ENCODE results near the gene HIVEP3. TPM values are rescaled to one million over a fixed set of nuclear protein-coding genes. Genes with fewer than 3 reads are reported as not detected.

Gene HIVEP3
- total and polyA plus RNA-seq, 2 donors = 2.8 to 3.1 TPM

DNA sequence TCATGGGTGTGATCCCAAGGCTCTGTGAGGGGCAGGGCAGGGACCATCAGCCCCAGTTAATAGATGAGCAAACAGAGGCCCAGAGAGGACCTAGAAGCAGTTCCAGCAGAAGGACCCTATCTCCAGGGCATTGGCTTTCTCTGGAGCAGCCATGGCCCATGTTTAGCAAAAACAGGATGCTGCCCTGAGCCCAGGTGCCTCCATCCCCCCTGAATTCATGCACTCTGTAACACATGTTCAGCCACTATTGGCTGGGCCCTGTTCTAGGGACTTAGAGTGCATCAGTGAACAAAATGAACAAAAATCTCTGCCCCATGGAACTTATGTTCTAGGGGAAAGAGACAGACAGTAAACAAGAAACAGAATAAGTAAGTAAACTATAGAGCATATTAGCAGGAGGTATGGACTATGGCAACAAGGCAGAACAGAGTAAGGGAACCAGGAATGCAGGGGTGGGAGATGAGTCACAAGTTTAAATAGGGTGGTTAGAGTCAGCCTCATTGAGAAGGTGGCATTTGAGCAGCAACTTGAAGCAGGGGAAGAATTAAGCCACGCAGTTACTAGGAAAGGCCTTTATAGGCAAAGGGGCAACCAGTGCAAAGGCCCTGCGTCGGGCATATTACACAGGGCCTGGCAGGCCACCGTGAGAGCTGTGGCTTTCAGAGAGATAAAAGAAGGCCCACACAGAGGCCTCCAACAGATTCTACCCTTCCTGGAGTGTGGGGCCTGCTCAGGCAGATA, 248.3 kb downstream of the HIVEP3 start:
- DNase-seq (ENCODE audit: extremely low spot score) = no peak
- H3K36me3 ChIP-seq (ENCODE audit: insufficient read depth) = no peaks in the 10 kb centered on the region
- H3K27ac ChIP-seq (ENCODE audit: low read depth) = no peak overlapping the region
- H3K4me1 ChIP-seq (ENCODE audit: insufficient read depth) = no peaks in the 10 kb centered on the region
- H3K4me3 ChIP-seq (ENCODE audit: low read depth, low read length) = no peak overlapping the region
- 86% methylated on average over 4 of the region's 4 CpGs for WGBS

DNA sequence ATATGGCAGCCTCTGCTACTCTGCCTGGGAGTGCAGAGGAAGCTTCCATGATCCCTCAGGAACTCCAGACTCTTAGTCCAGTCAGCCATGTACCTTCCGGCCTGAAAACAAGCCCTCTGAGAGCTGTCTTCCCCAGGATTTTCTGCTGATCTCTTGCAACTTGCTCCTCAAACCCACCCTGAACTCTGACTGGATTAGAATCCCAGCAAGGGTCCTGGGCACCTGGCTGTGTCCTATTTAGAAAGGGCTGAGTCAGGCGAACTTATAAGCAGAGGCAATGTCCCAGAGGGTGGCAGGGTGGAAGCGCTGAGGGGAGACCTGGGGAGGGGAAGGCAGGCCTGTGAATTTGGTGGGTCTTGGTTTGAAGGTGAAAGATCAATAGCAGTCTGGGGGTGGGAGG, 249.8 kb downstream of the HIVEP3 start:
- H3K4me1 ChIP-seq (ENCODE audit: insufficient read depth) = no peaks in the 10 kb centered on the region
- 94% methylated on average over 3 of the region's 3 CpGs for WGBS
- no peak overlapping the region for H3K4me3 ChIP-seq (ENCODE audit: low read depth, low read length)
- H3K36me3 ChIP-seq (ENCODE audit: insufficient read depth) = no peaks in the 10 kb centered on the region
- no peak overlapping the region for H3K27ac ChIP-seq (ENCODE audit: low read depth)
- DNase-seq (ENCODE audit: extremely low spot score) = no peak

DNA sequence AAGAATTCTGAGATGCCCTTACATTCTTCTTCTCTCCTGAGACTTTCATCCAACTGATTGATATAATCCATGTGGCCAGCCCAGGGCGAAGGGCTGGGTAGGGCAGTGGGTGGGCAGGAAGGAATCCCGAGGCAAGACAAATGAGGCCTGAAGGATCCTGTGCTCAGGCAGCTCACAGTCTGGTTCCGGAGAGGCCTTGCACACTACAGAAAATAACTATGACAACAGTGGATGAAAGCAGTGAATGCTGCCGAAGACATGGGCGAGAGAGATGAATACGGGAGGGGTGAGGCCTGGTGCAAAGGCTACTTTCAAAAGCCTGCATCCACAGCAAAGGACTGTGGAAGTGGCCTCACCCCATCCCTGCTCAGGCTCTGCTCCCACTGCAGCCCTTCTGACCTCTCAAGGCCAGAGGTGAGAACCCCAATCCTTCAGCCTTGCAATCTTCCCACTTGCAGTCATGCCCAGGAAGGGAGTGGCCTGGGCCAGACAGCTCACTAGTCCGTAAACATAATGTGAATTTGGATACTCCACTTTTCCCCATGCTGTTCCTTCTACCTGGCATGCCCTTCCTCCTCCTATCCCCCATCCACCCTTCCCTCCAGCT, 250.6 kb downstream of the HIVEP3 start:
- Histone ChIP-seq H3K4me3 (ENCODE audit: low read depth, low read length) (no peak overlapping the region), H3K27ac (ENCODE audit: low read depth) (no peak overlapping the region), H3K36me3 (ENCODE audit: insufficient read depth) (no peaks in the 10 kb centered on the region), H3K4me1 (ENCODE audit: insufficient read depth) (no peaks in the 10 kb centered on the region)
- WGBS = 88% methylated on average over 7 of the region's 7 CpGs
- DNase-seq (ENCODE audit: extremely low spot score) = no peak

DNA sequence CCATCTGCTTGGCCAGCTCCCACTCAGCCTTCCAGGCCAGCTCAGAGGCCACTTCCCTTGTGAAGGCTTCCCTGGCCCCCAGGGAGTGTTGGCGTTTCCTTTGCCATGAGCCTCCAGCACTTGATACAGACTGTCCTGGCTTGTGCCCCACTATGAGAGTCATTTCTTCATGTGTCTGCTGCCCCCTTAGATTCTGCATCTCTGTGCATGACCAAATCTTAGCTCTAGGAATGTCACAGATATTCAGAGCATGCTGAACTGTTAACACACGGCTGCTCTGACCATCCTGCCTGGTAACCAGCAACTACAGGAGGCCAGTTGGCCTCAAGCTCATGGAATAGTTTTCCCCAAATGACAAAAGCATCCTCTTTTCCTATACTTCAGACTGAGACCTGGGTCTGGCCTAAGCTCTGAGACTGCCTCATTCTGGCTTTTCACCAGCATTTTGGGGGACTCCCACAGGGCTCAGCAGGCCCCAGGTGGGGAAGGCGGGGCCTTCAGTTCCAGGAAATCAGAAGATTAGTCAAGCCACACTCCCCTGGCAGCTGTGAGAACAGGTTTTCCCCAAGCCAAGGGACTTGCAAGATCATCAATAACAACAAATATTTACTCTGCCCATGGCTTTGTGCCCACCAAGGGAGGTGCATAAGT, 251.6 kb downstream of the HIVEP3 start:
- no peaks in the 10 kb centered on the region for H3K4me1 ChIP-seq (ENCODE audit: insufficient read depth)
- no peak overlapping the region for H3K27ac ChIP-seq (ENCODE audit: low read depth)
- H3K36me3 ChIP-seq (ENCODE audit: insufficient read depth) = no peaks in the 10 kb centered on the region
- H3K4me3 ChIP-seq (ENCODE audit: low read depth, low read length) = no peak overlapping the region
- 74% methylated on average over 3 of the region's 3 CpGs for WGBS
- DNase-seq (ENCODE audit: extremely low spot score) = no peak

GRCh38 chr1:41665962-41666917, 252.5 kb downstream of the HIVEP3 start:
- Histone ChIP-seq H3K4me3 (ENCODE audit: low read depth, low read length) (no peak overlapping the region), H3K27ac (ENCODE audit: low read depth) (no peak overlapping the region), H3K4me1 (ENCODE audit: insufficient read depth) (no peaks in the 10 kb centered on the region), H3K36me3 (ENCODE audit: insufficient read depth) (no peaks in the 10 kb centered on the region)
- no peak for DNase-seq (ENCODE audit: extremely low spot score)
- 85% methylated on average over 6 of the region's 6 CpGs for WGBS

DNA sequence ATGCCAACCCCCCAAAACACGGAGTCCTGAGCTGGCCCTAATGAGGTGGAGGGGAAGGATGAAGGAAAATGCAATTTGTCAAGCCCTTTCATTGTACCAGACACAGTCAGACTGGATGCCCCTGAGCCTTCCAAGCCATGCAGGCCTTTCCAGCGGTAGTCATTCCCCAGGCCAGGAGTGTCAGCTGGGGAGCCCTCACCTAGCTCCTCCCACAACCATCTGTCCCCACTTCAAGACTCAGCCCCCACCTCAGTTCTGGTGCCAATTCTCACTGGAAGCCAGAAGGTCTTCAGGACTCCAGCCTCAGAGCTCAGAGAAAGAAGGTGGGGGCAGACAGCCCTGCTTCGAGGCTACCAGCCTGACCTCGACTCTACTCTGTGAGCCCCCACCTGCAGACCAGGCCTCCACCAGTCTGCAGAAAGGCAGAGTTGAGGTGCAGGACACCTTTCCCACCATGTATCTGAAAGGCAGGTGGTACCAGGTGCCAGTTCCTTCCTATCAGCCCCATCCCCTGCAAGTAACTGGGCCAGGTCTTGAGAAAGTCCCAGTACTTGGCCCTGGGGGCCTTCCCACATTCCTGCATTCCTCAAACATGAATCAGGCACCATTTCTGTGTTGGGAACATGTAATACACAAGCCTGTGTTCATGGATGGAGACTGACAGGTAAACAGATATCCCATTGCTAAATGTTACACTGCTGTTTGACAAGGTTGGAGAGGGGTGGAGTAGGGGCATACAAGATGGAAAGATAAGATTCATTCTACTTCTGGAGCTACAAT, 253.7 kb downstream of the HIVEP3 start:
- 87% methylated on average over 4 of the region's 4 CpGs for WGBS
- H3K27ac ChIP-seq (ENCODE audit: low read depth) = no peak overlapping the region

GRCh38 chr1:41663671-41664400, 254.9 kb downstream of the HIVEP3 start:
- no peaks in the 10 kb centered on the region for H3K36me3 ChIP-seq (ENCODE audit: insufficient read depth)
- H3K4me1 ChIP-seq (ENCODE audit: insufficient read depth) = no peaks in the 10 kb centered on the region
- no peak overlapping the region for H3K4me3 ChIP-seq (ENCODE audit: low read depth, low read length)
- H3K27ac ChIP-seq (ENCODE audit: low read depth) = no peak overlapping the region
- no peak for DNase-seq (ENCODE audit: extremely low spot score)
- WGBS = 82% methylated on average over 5 of the region's 5 CpGs

More for the DNA sequence above, 253.7 kb downstream of the HIVEP3 start:
- H3K36me3 ChIP-seq (ENCODE audit: insufficient read depth) = no peaks in the 10 kb centered on the region
- DNase-seq (ENCODE audit: extremely low spot score) = no peak
- no peaks in the 10 kb centered on the region for H3K4me1 ChIP-seq (ENCODE audit: insufficient read depth)
- no peak overlapping the region for H3K4me3 ChIP-seq (ENCODE audit: low read depth, low read length)

DNA sequence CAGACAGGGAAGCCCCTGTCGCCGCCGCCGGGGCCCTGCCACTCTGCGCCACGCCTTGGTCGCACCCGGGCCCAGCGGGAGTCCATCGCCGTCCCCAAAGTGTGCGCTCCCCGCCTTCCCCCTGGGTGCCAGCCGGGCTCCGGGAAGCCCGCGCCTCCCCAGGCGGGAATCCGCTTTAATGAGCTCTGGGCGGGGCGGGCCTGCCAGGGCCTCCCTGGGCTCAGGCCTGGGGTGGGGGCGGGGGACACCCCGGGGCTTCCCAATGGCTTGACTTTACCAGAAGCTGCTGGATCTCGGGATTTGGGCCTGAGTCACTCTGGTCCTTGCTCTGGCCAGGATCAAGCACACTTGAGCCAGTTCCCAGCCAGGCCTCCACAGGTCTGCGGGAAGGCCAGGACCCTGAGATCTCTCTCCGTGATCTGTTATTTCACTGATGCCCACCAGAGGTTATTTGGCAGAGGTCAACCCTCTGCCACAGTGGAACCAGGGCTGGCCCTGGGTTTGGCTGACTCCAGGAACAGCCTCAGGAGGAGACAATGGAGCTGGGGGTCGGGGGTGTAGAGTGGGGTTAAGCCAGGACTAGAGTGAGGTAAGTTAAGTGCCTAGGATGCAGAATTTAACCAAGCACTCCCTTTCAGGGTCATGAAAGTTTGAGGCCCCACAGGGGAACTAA, 255.8 kb downstream of the HIVEP3 start:
- Histone ChIP-seq H3K4me3 (ENCODE audit: low read depth, low read length) (peak overlapping the region; percentile 53), H3K36me3 (ENCODE audit: insufficient read depth) (no peaks in the 10 kb centered on the region), H3K27ac (ENCODE audit: low read depth) (peak overlapping the region; percentile 68), H3K4me1 (ENCODE audit: insufficient read depth) (no peaks in the 10 kb centered on the region)
- no peak for DNase-seq (ENCODE audit: extremely low spot score)
- 12% methylated on average over 27 of the region's 27 CpGs for WGBS

GRCh38 chr1:41662061-41662764, 256.5 kb downstream of the HIVEP3 start:
- under 1% methylated on average over 105 of the region's 105 CpGs for WGBS
- DNase-seq (ENCODE audit: extremely low spot score) = no peak
- peak overlapping the region; percentile 53 for H3K4me3 ChIP-seq (ENCODE audit: low read depth, low read length)

DNA sequence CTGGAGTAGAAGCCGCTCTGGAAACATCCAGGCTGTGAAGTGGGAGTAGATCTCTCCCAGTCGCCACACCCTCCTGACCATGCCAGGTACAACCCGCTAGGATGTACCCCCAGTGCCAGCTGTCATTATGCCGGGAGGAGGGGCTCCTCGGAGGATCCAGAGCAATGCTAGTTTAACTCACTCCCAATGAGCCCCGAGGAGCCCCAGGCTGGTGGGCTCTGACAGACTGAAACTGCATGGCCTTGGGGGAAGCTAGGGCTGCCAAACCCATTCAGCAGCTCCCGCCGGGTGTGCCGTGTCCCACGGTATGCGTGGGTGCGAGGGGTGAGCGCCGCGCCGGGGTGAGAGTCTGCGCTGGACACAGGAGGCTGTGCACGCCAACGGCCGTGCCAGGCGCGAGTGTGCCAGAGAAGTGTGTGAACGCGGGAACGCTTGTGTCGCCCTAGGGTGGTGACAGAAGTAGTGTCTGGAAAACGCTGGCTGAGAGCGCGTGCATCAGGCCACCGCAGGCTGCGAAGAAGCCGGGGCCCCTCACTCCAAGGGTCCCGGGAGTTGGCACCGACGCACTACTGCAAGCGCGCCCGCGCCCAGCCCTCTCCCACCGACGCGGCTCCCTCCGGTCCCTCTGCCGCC, 257.2 kb downstream of the HIVEP3 start:
- no peak for DNase-seq (ENCODE audit: extremely low spot score)
- H3K4me3 ChIP-seq (ENCODE audit: low read depth, low read length) = peak overlapping the region; percentile 53
- H3K4me1 ChIP-seq (ENCODE audit: insufficient read depth) = no peaks in the 10 kb centered on the region
- 1% methylated on average over 44 of the region's 44 CpGs for WGBS
- no peaks in the 10 kb centered on the region for H3K36me3 ChIP-seq (ENCODE audit: insufficient read depth)
- H3K27ac ChIP-seq (ENCODE audit: low read depth) = no peak overlapping the region

More at GRCh38 chr1:41662061-41662764, 256.5 kb downstream of the HIVEP3 start:
- Histone ChIP-seq H3K27ac (ENCODE audit: low read depth) (peak overlapping the region; percentile 68), H3K4me1 (ENCODE audit: insufficient read depth) (no peaks in the 10 kb centered on the region), H3K36me3 (ENCODE audit: insufficient read depth) (no peaks in the 10 kb centered on the region)

All from urinary bladder (tissue), 4 donors.